ENCODE measurements around the gene BPIFB6. TPM values are rescaled to one million over a fixed set of nuclear protein-coding genes. Genes with fewer than 3 reads are reported as not detected.

Gene BPIFB6
- total and polyA plus RNA-seq, 11 donors: not detected

GRCh38 chr20:33028875-33029274 lies 2.6 kb upstream of the BPIFB6 start:
- TF ChIP-seq CTCF (IDR thresholded peaks at IDR 0.05): no peak
- TF ChIP-seq POLR2A (IDR thresholded peaks at IDR 0.05): no peak
- intact Hi-C loops (cut with DNase I): no loop called here

GRCh38 chr20:33030076-33030475 lies 1.4 kb upstream of the BPIFB6 start:
- intact Hi-C loops (cut with DNase I): no loop called here
- ATAC-seq (no peak), DNase-seq (peak in 1 of 5 donors; percentile 19)
- no peaks in the 10 kb centered on the region for H3K4me1 ChIP-seq
- no peaks in the 10 kb centered on the region for H3K36me3 ChIP-seq
- H3K9me3 ChIP-seq: peaks cover 0 to 6% (median 0%) of the 10 kb centered on the region in 12 donors
- H3K27ac ChIP-seq: no peak overlapping the region
- no peak overlapping the region for H3K4me3 ChIP-seq
- WGBS, 4 donors: 78 to 85% (median 82%) methylated on average over 9 of the region's 9 CpGs
- TF ChIP-seq CTCF (IDR thresholded peaks at IDR 0.05) (no peak), POLR2A (IDR thresholded peaks at IDR 0.05) (no peak)
- no peaks in the 10 kb centered on the region for H3K27me3 ChIP-seq

More at GRCh38 chr20:33028875-33029274, 2.6 kb upstream of the BPIFB6 start:
- WGBS, 4 donors: 73 to 78% (median 76%) methylated on average over 7 of the region's 7 CpGs
- no peaks in the 10 kb centered on the region for H3K4me1 ChIP-seq
- DNase-seq: no peak
- ATAC-seq: no peak
- no peaks in the 10 kb centered on the region for H3K36me3 ChIP-seq
- H3K4me3 ChIP-seq: no peak overlapping the region
- no peaks in the 10 kb centered on the region for H3K27me3 ChIP-seq
- H3K9me3 ChIP-seq: peaks cover 0 to 6% (median 0%) of the 10 kb centered on the region in 12 donors
- H3K27ac ChIP-seq: no peak overlapping the region

GRCh38 chr20:33030569-33030968 lies 879 bp upstream of the BPIFB6 start:
- Histone ChIP-seq H3K36me3 (no peaks in the 10 kb centered on the region), H3K27me3 (no peaks in the 10 kb centered on the region), H3K27ac (no peak overlapping the region), H3K9me3 (peaks cover 0 to 6% (median 0%) of the 10 kb centered on the region in 12 donors), H3K4me1 (no peaks in the 10 kb centered on the region), H3K4me3 (no peak overlapping the region)
- intact Hi-C loops (cut with DNase I): no loop called here
- ATAC-seq (no peak), DNase-seq (peak in 1 of 5 donors; percentile 15)
- TF ChIP-seq CTCF (IDR thresholded peaks at IDR 0.05) (no peak), POLR2A (IDR thresholded peaks at IDR 0.05) (no peak)
- WGBS, 4 donors: 80 to 88% (median 82%) methylated on average over 6 of the region's 6 CpGs

GRCh38 chr20:33032555-33032954 lies 1.1 kb downstream of the BPIFB6 start:
- intact Hi-C loops (cut with DNase I): no loop called here
- H3K36me3 ChIP-seq: no peaks in the 10 kb centered on the region
- peaks cover 0 to 6% (median 0%) of the 10 kb centered on the region in 12 donors for H3K9me3 ChIP-seq
- H3K4me1 ChIP-seq: no peaks in the 10 kb centered on the region
- no peak overlapping the region for H3K4me3 ChIP-seq
- no peak overlapping the region for H3K27ac ChIP-seq
- no peaks in the 10 kb centered on the region for H3K27me3 ChIP-seq
- no peak for DNase-seq
- TF ChIP-seq CTCF (IDR thresholded peaks at IDR 0.05) (no peak), POLR2A (IDR thresholded peaks at IDR 0.05) (no peak)
- WGBS, 4 donors: 78 to 84% (median 80%) methylated on average over 6 of the region's 6 CpGs
- ATAC-seq: no peak

Measured in heart left ventricle (tissue), 16 donors.